Measurements from ENCODE around the gene CLASRP.
"Not testable (repeated sequence)": the region's sequence is repeated elsewhere in the genome, so short reads cannot be mapped to it uniquely, and the experiment has no call there.

CLASRP gene

DNA sequence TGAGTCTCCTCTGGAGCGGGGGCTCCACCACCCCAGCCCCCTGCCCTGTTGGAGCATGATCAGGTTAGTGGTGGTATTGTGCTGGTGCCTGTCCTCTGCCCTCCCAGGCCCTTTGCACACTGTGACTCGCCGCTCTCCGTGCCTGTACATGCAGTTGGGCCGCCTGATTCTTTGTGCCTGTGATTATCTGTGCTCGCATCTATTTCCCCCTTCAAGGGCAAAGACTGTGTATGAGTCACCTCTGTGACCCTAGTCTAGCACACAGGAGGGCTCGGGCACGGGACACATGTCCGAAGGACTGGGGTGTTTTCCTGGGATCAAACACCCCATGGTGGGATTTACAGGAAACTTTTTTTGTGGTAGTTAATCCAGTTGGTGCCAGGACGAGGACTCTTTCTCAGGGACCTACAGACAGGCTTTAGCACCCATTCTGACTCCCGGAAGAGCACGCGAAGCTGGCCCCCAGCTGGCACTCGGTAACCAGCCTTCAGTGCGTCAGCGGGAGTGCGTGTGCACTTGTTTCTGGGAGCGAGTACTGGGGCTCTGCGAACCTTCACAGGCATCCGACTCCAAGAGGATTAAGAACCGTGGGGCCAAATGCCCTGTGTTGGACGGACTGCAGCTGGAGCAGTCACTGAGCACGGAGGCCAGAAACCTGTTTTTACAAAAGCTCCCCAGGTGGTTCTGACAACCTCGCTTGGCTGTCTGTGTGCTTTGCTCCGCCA lies 60.8 kb downstream of the CLASRP start:
- H3K9ac ChIP-seq (ENCODE audit: low read depth, low read length), result no peak overlapping the region
- H3K27me3 ChIP-seq (ENCODE audit: control insufficient read depth, insufficient read depth, low read length), result no peaks in the 10 kb centered on the region
- no peak overlapping the region for H3K4me3 ChIP-seq (ENCODE audit: low read depth, low read length)
- H3K4me1 ChIP-seq (ENCODE audit: control insufficient read depth, insufficient read depth, low read length), result peaks cover 45% of the 10 kb centered on the region
- peak overlapping the region; percentile 37 for H3K27ac ChIP-seq (ENCODE audit: low read depth, low read length)
- no peaks in the 10 kb centered on the region for H3K9me3 ChIP-seq (ENCODE audit: control insufficient read depth, insufficient read depth, low read length)
- H3K36me3 ChIP-seq (ENCODE audit: control insufficient read depth, insufficient read depth, low read length), result 0 out of 2 replicates have a peak, but pooled peaks cover 3% of the 10 kb centered on the region

DNA sequence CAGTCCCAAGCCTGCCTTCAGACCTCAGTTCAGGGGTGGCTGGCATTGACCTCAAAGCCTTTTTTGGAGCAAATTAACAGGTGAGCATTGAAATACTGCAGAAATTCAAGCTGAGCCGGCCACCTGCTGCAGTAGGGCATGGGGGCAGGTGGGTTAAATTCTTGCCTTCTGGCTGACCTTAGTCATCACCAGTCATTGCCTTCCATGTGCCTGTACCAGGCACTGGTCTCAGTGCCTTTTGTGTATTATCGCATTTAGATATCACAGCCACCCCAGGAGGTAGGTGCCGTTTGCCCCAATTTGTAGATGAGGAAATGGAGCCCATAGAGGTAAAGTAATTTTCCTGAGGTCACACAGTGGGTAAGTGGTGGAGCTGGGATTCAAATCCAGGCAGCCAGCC lies 61.4 kb downstream of the CLASRP start:
- no peaks in the 10 kb centered on the region for H3K27me3 ChIP-seq (ENCODE audit: control insufficient read depth, insufficient read depth, low read length)
- 0 out of 2 replicates have a peak, but pooled peaks cover 3% of the 10 kb centered on the region for H3K36me3 ChIP-seq (ENCODE audit: control insufficient read depth, insufficient read depth, low read length)
- H3K9ac ChIP-seq (ENCODE audit: low read depth, low read length), result no peak overlapping the region
- no peak overlapping the region for H3K4me3 ChIP-seq (ENCODE audit: low read depth, low read length)
- H3K9me3 ChIP-seq (ENCODE audit: control insufficient read depth, insufficient read depth, low read length), result no peaks in the 10 kb centered on the region
- H3K4me1 ChIP-seq (ENCODE audit: control insufficient read depth, insufficient read depth, low read length), result peaks cover 49% of the 10 kb centered on the region
- H3K27ac ChIP-seq (ENCODE audit: low read depth, low read length), result peak overlapping the region; percentile 37

DNA sequence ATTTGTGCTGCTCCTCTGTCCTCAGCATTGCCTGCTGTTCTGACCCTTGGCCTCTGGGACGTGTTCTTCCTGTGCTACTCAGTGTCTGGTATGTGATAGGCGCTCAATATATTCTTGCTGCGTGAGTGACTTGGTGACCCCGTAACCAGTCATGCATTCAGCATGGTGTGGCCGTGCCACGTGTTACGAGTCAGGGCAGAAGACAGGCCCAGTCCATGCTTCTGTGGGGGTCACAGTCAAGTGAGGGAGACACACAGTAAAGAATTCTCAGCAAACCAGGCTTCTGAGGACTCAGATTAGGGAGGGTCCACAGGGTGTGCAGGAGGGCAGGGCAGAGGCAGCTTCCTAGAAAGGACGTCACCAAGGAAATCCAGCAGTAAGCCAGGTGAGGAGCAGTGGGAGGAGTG lies 62.0 kb downstream of the CLASRP start:
- 0 out of 2 replicates have a peak, but pooled peaks cover 2% of the 10 kb centered on the region for H3K36me3 ChIP-seq (ENCODE audit: control insufficient read depth, insufficient read depth, low read length)
- no peaks in the 10 kb centered on the region for H3K27me3 ChIP-seq (ENCODE audit: control insufficient read depth, insufficient read depth, low read length)
- peaks cover 49% of the 10 kb centered on the region for H3K4me1 ChIP-seq (ENCODE audit: control insufficient read depth, insufficient read depth, low read length)
- H3K4me3 ChIP-seq (ENCODE audit: low read depth, low read length), result no peak overlapping the region
- no peak overlapping the region for H3K9ac ChIP-seq (ENCODE audit: low read depth, low read length)
- H3K9me3 ChIP-seq (ENCODE audit: control insufficient read depth, insufficient read depth, low read length), result no peaks in the 10 kb centered on the region
- no peak overlapping the region for H3K27ac ChIP-seq (ENCODE audit: low read depth, low read length)

DNA sequence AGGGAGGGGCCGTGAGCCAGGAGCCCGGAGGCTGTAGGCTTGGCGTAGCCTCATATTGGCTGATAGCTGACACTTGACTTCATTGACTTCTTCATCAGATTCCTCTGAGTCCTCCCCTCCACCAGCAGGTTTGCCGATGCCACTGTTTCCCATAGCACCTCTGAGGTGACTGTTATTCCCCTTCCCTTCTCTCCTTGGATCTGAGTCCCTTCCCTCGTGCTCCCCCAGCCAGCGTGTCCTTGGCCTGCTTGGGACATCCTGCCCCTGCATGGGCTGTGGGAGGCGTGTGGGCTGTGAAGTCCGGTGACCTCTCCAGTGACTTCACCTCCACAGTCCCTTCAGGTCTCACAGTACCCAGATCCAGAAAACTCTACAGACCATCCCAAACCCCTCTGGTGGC lies 63.0 kb downstream of the CLASRP start:
- Histone ChIP-seq H3K27ac (ENCODE audit: low read depth, low read length) (no peak overlapping the region), H3K4me1 (ENCODE audit: control insufficient read depth, insufficient read depth, low read length) (peaks cover 49% of the 10 kb centered on the region), H3K4me3 (ENCODE audit: low read depth, low read length) (no peak overlapping the region), H3K36me3 (ENCODE audit: control insufficient read depth, insufficient read depth, low read length) (no peaks in the 10 kb centered on the region), H3K9ac (ENCODE audit: low read depth, low read length) (no peak overlapping the region), H3K27me3 (ENCODE audit: control insufficient read depth, insufficient read depth, low read length) (no peaks in the 10 kb centered on the region), H3K9me3 (ENCODE audit: control insufficient read depth, insufficient read depth, low read length) (no peaks in the 10 kb centered on the region)

DNA sequence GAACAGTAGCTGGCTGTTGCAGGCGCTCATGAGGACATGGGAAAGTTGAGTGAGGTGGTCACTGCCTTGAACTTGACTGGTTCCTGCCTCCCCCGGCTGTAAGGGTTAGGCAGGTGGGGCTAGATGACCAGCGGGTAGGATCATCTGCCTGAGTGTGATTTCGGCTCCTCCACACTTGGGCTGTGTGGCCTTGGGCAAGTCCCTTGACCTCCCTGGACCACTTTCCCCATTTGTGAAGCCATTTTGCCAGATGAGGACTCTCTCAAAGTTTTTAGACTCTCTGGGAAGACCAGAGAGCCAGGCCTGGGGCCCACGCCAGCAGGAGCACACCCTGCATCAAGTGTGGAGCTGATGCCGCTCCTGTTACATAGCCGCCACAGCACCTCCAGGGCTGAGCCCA lies 63.6 kb downstream of the CLASRP start:
- no peaks in the 10 kb centered on the region for H3K27me3 ChIP-seq (ENCODE audit: control insufficient read depth, insufficient read depth, low read length)
- no peaks in the 10 kb centered on the region for H3K9me3 ChIP-seq (ENCODE audit: control insufficient read depth, insufficient read depth, low read length)
- H3K27ac ChIP-seq (ENCODE audit: low read depth, low read length), result no peak overlapping the region
- H3K9ac ChIP-seq (ENCODE audit: low read depth, low read length), result no peak overlapping the region
- H3K36me3 ChIP-seq (ENCODE audit: control insufficient read depth, insufficient read depth, low read length), result no peaks in the 10 kb centered on the region
- H3K4me3 ChIP-seq (ENCODE audit: low read depth, low read length), result no peak overlapping the region
- H3K4me1 ChIP-seq (ENCODE audit: control insufficient read depth, insufficient read depth, low read length), result peaks cover 49% of the 10 kb centered on the region

DNA sequence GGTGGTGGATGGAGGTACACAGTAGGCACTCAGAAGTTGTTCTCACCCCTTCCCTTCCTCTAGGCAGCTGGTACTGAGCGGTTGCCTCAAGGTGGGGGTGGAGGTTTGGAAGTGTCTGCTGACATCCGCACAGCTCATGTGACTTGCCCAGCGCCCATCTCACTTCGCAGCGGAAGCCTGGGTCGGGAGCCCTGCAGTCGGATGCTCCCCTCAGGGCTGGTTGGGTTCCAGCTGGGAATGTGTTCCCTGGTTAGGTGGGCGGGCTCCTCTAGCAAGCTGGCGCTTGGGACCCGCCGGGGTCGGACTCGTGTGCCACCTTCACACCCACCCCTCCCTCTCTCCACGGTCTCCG lies 64.3 kb downstream of the CLASRP start:
- Histone ChIP-seq H3K9me3 (ENCODE audit: control insufficient read depth, insufficient read depth, low read length) (no peaks in the 10 kb centered on the region), H3K27ac (ENCODE audit: low read depth, low read length) (peak overlapping the region; percentile 5), H3K4me3 (ENCODE audit: low read depth, low read length) (no peak overlapping the region), H3K36me3 (ENCODE audit: control insufficient read depth, insufficient read depth, low read length) (no peaks in the 10 kb centered on the region), H3K27me3 (ENCODE audit: control insufficient read depth, insufficient read depth, low read length) (no peaks in the 10 kb centered on the region), H3K9ac (ENCODE audit: low read depth, low read length) (no peak overlapping the region), H3K4me1 (ENCODE audit: control insufficient read depth, insufficient read depth, low read length) (peaks cover 44% of the 10 kb centered on the region)

DNA sequence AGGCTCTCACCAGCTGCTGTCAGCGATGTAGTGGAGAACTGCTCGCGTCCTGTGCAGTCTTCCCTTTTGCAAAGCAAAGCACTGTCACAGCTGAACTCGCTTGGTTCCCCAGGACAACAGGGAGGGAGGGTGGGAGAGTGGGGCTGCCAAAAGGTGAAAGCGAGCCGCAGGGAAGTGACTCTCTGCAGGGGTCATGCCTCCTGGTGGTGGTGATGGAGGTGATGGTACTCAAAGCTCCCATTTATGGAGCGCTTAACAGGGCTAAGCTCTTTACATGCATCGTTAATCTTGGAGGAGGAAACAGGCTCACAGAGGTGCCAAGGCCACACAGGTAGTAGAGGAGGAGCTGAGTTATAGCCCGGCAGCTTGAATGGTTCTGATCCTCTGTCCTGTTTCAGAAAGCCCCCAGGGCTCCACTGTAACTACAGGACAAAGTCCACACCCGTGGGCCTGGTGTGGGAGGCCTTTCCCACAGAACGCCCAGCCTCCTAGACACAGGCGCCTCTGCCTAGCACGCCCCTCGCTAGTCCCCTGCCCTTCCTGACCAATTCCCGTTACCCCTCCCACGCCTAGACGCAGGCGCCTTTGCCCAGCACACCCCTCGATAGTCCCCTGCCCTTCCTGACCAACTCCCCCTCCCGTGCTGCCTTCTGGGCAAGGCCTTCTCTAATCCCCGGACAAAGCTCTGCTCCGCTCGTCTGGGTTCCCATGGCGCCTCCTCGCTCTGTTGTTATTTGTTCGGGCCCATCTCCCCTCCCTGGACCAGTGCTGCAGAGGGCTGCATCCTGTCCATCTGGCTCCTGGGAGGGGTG lies 64.9 kb downstream of the CLASRP start:
- no peak overlapping the region for H3K9ac ChIP-seq (ENCODE audit: low read depth, low read length)
- peak overlapping the region; percentile 52 for H3K27ac ChIP-seq (ENCODE audit: low read depth, low read length)
- H3K36me3 ChIP-seq (ENCODE audit: control insufficient read depth, insufficient read depth, low read length), result no peaks in the 10 kb centered on the region
- no peaks in the 10 kb centered on the region for H3K9me3 ChIP-seq (ENCODE audit: control insufficient read depth, insufficient read depth, low read length)
- H3K4me1 ChIP-seq (ENCODE audit: control insufficient read depth, insufficient read depth, low read length), result peaks cover 39% of the 10 kb centered on the region
- H3K27me3 ChIP-seq (ENCODE audit: control insufficient read depth, insufficient read depth, low read length), result no peaks in the 10 kb centered on the region
- no peak overlapping the region for H3K4me3 ChIP-seq (ENCODE audit: low read depth, low read length)

DNA sequence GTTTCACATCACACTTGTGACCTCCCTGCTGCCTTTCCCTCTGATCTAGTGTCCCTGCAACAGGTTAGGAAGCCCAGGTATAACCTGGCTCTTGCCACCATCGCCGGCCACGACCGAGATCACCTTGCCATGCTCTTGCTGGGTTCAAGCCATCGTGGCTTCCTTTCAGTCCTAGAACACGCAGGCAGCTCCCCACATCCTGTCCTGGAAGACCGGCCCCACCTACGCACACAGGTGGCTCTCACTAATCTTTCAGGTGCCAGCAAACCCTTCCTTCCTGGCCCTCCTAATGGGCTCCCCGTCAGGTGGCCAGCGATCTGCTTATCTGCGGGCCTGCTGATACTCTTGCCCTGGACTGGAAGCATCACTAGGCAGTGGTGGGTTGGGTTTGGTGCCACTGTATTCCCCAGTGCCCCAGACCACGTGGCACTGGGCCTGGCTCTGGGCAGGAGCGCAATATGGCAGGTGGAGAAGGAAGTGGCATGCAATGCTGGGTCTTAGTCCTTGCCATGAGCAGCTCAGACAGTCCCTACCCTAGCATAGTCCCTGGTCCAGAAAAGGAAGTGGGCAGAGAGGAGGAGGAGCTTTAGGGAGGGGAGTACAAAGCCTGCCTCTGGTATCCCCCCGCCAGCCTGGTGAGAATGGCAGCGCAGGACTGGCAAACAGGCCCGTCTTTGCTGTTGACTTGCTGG lies 66.0 kb downstream of the CLASRP start:
- H3K4me3 ChIP-seq (ENCODE audit: low read depth, low read length), result no peak overlapping the region
- H3K27ac ChIP-seq (ENCODE audit: low read depth, low read length), result no peak overlapping the region
- H3K9ac ChIP-seq (ENCODE audit: low read depth, low read length), result no peak overlapping the region
- H3K9me3 ChIP-seq (ENCODE audit: control insufficient read depth, insufficient read depth, low read length), result no peaks in the 10 kb centered on the region
- no peaks in the 10 kb centered on the region for H3K27me3 ChIP-seq (ENCODE audit: control insufficient read depth, insufficient read depth, low read length)
- no peaks in the 10 kb centered on the region for H3K36me3 ChIP-seq (ENCODE audit: control insufficient read depth, insufficient read depth, low read length)
- peaks cover 30% of the 10 kb centered on the region for H3K4me1 ChIP-seq (ENCODE audit: control insufficient read depth, insufficient read depth, low read length)

DNA sequence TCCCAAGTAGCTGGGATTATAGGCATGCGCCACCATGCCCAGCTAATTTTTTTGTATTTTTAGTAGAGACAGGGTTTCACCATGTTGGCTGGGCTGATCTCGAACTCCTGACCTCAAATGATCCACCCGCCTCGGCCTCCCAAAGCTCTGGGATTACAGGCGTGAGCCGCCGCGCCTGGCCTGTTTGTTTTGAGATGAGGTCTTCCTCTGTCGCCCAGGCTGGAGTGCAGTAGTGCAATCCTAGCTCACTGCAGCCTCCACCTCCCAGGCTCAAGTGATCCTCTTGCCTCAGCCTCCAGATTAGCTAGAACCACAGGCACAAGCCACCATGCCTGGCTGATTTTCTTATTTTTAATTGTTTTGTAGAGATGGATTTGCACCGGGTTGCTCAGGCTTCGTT lies 67.5 kb downstream of the CLASRP start:
- H3K27ac ChIP-seq (ENCODE audit: low read depth, low read length); H3K9ac ChIP-seq (ENCODE audit: low read depth, low read length); H3K4me3 ChIP-seq (ENCODE audit: low read depth, low read length); H3K27me3 ChIP-seq (ENCODE audit: control insufficient read depth, insufficient read depth, low read length); H3K36me3 ChIP-seq (ENCODE audit: control insufficient read depth, insufficient read depth, low read length); H3K9me3 ChIP-seq (ENCODE audit: control insufficient read depth, insufficient read depth, low read length): not testable (repeated sequence)
- peaks cover 24% of the 10 kb centered on the region for H3K4me1 ChIP-seq (ENCODE audit: control insufficient read depth, insufficient read depth, low read length)

DNA sequence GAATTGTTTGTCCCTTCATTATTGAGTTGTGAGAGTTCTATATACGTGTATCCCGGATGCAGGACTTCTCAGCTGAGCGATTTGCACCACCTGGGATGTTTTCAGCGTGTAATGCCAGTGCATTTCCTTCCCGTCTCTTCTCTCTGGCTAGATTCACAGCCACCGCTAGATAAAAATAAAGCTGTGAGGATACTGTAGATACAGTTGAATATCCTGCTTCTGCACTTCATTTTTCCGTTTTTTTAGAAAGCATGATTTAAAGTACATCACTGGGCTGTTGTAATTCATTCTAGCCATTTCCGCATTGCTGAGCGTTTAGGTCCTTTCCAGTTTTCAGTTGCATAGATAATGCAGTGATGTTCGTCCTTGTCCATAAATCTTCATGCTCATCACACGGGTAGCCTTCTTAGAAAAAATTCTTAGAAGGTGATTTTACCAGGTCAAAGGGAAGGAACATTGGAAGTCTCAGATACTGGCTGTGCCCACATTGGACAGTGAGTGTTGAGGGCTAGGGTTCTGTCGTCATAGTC lies 68.8 kb downstream of the CLASRP start:
- H3K9ac ChIP-seq (ENCODE audit: low read depth, low read length), result no peak overlapping the region
- H3K27me3 ChIP-seq (ENCODE audit: control insufficient read depth, insufficient read depth, low read length), result no peaks in the 10 kb centered on the region
- H3K4me1 ChIP-seq (ENCODE audit: control insufficient read depth, insufficient read depth, low read length), result peaks cover 21% of the 10 kb centered on the region
- H3K9me3 ChIP-seq (ENCODE audit: control insufficient read depth, insufficient read depth, low read length), result no peaks in the 10 kb centered on the region
- H3K4me3 ChIP-seq (ENCODE audit: low read depth, low read length), result no peak overlapping the region
- H3K36me3 ChIP-seq (ENCODE audit: control insufficient read depth, insufficient read depth, low read length), result no peaks in the 10 kb centered on the region
- no peak overlapping the region for H3K27ac ChIP-seq (ENCODE audit: low read depth, low read length)

DNA sequence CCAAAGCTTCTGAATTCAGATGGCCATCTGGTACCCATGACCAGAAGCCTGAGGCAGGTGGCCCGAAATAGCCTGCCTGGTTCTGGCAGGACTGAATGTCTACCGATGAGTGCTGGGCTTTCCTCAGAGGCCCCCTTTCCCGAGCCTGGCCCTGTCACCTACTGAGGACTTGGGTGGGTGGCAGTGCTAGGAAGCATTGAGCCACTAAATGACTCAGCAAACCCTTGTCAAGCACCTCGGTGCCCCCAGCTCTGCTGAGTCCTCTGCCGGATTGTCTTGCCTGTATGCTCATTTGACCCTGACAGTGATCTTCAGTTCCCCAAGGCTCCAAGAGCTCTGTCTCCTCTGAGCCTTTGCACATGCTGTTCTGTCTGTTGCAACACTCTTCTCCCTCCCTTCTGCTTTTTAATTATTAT lies 72.0 kb downstream of the CLASRP start:
- Histone ChIP-seq H3K9ac (ENCODE audit: low read depth, low read length) (no peak overlapping the region), H3K4me3 (ENCODE audit: low read depth, low read length) (no peak overlapping the region), H3K36me3 (ENCODE audit: control insufficient read depth, insufficient read depth, low read length) (no peaks in the 10 kb centered on the region), H3K27ac (ENCODE audit: low read depth, low read length) (no peak overlapping the region), H3K4me1 (ENCODE audit: control insufficient read depth, insufficient read depth, low read length) (no peaks in the 10 kb centered on the region), H3K27me3 (ENCODE audit: control insufficient read depth, insufficient read depth, low read length) (no peaks in the 10 kb centered on the region), H3K9me3 (ENCODE audit: control insufficient read depth, insufficient read depth, low read length) (no peaks in the 10 kb centered on the region)

Measured in HUES48 (cell line).